ENCODE measurements around the gene DOK6. TPM values are rescaled to one million over a fixed set of nuclear protein-coding genes. Genes with fewer than 3 reads are reported as not detected.

DOK6 gene
- total and polyA plus RNA-seq, 2 donors (not counting 1 experiment from before 2014, with no cell fraction given) = not detected

GRCh38 chr18:69770238-69770637 lies 369.6 kb downstream of the DOK6 start:
- Histone ChIP-seq H3K4me2 (replicated peaks; ENCODE audit: low read depth, low read length, poor library complexity, severe bottlenecking) (no peak overlapping the region), H3K27me3 (replicated peaks in 1 of 4; ENCODE audit: control extremely low read depth in 1 of 4, control insufficient read depth in 3 of 4, insufficient read depth in 4 of 4, low read length in 3 of 4) (no peaks in the 10 kb centered on the region), H3K4me1 (ENCODE audit: control insufficient read depth in 2 of 2, insufficient read depth in 2 of 2, low read length in 2 of 2) (no peaks in the 10 kb centered on the region), H3K27ac (ENCODE audit: low read length in 2 of 2) (no peak overlapping the region), H3K9ac (ENCODE audit: low read length) (no peak overlapping the region), H2AFZ (ENCODE audit: insufficient read depth, low read depth, low read length, poor library complexity, severe bottlenecking) (no peak overlapping the region), H4K20me1 (ENCODE audit: control insufficient read depth, insufficient read depth, low read length, poor library complexity, severe bottlenecking) (no peaks in the 10 kb centered on the region), H3K9me3 (ENCODE audit: control extremely low read depth in 1 of 3, control insufficient read depth in 2 of 3, insufficient read depth in 1 of 3, low read length in 2 of 3) (no peaks in the 10 kb centered on the region), H3K4me3 (ENCODE audit: control extremely low read depth in 1 of 5, extremely low read depth in 1 of 5, insufficient read depth in 1 of 5, low read depth in 2 of 5, low read length in 4 of 5) (no peak overlapping the region), H3K36me3 (replicated peaks in 1 of 2; ENCODE audit: control extremely low read depth in 1 of 2, control insufficient read depth in 1 of 2, extremely low read depth in 1 of 2, insufficient read depth in 2 of 2, low read length in 1 of 2) (no peaks in the 10 kb centered on the region), H3K79me2 (ENCODE audit: control insufficient read depth, insufficient read depth, low read length) (no peaks in the 10 kb centered on the region)
- DNase-seq (no peak), ATAC-seq (ENCODE audit: low read depth) (no peak)
- intact Hi-C loops (cut with micrococcal nuclease) = no loop called here
- H3K4me3 Mint-ChIP-seq = no peak overlapping the region
- no peak for TF ChIP-seq EZH2 (IDR thresholded peaks at IDR 0.05; ENCODE audit: borderline replicate concordance, insufficient read depth, low read depth, low read length, poor library complexity, severe bottlenecking)
- TF ChIP-seq, protein P1, sequence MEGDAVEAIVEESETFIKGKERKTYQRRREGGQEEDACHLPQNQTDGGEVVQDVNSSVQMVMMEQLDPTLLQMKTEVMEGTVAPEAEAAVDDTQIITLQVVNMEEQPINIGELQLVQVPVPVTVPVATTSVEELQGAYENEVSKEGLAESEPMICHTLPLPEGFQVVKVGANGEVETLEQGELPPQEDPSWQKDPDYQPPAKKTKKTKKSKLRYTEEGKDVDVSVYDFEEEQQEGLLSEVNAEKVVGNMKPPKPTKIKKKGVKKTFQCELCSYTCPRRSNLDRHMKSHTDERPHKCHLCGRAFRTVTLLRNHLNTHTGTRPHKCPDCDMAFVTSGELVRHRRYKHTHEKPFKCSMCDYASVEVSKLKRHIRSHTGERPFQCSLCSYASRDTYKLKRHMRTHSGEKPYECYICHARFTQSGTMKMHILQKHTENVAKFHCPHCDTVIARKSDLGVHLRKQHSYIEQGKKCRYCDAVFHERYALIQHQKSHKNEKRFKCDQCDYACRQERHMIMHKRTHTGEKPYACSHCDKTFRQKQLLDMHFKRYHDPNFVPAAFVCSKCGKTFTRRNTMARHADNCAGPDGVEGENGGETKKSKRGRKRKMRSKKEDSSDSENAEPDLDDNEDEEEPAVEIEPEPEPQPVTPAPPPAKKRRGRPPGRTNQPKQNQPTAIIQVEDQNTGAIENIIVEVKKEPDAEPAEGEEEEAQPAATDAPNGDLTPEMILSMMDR (IDR thresholded peaks at IDR 0.05) = no peak
- no peaks in the 10 kb centered on the region for H3K9me3 Mint-ChIP-seq (ENCODE audit: insufficient read depth)
- WGBS (ENCODE audit: insufficient coverage) = no CpG with 5 or more reads among the region's 4 CpGs
- no peaks in the 10 kb centered on the region for H3K4me1 Mint-ChIP-seq
- CTCF ChIA-PET = no interaction called here
- POLR2A ChIA-PET = no interaction called here
- H3K27me3 Mint-ChIP-seq = no peaks in the 10 kb centered on the region
- no peak overlapping the region for H3K27ac Mint-ChIP-seq

GRCh38 chr18:69774831-69775230 lies 374.1 kb downstream of the DOK6 start:
- H3K27ac ChIP-seq (ENCODE audit: low read length in 2 of 2) = no peak overlapping the region
- no peaks in the 10 kb centered on the region for H3K27me3 Mint-ChIP-seq
- TF ChIP-seq, protein P1 (IDR thresholded peaks at IDR 0.05) = no peak
- no peak for TF ChIP-seq EZH2 (IDR thresholded peaks at IDR 0.05; ENCODE audit: borderline replicate concordance, insufficient read depth, low read depth, low read length, poor library complexity, severe bottlenecking)
- H3K27me3 ChIP-seq (replicated peaks in 1 of 4; ENCODE audit: control extremely low read depth in 1 of 4, control insufficient read depth in 3 of 4, insufficient read depth in 4 of 4, low read length in 3 of 4) = no peaks in the 10 kb centered on the region
- ATAC-seq (ENCODE audit: low read depth) = no peak
- no peak overlapping the region for H3K27ac Mint-ChIP-seq
- intact Hi-C loops (cut with micrococcal nuclease) = no loop called here
- H3K4me3 ChIP-seq (ENCODE audit: control extremely low read depth in 1 of 5, extremely low read depth in 1 of 5, insufficient read depth in 1 of 5, low read depth in 2 of 5, low read length in 4 of 5) = no peak overlapping the region
- no peaks in the 10 kb centered on the region for H3K36me3 ChIP-seq (replicated peaks in 1 of 2; ENCODE audit: control extremely low read depth in 1 of 2, control insufficient read depth in 1 of 2, extremely low read depth in 1 of 2, insufficient read depth in 2 of 2, low read length in 1 of 2)
- no peak overlapping the region for H3K9ac ChIP-seq (ENCODE audit: low read length)
- no peaks in the 10 kb centered on the region for H3K4me1 Mint-ChIP-seq
- H3K4me3 Mint-ChIP-seq = no peak overlapping the region
- no peak for DNase-seq
- no peak overlapping the region for H3K4me2 ChIP-seq (replicated peaks; ENCODE audit: low read depth, low read length, poor library complexity, severe bottlenecking)
- ChIA-PET POLR2A (no interaction called here), CTCF (no interaction called here)
- H3K79me2 ChIP-seq (ENCODE audit: control insufficient read depth, insufficient read depth, low read length) = no peaks in the 10 kb centered on the region
- no peaks in the 10 kb centered on the region for H4K20me1 ChIP-seq (ENCODE audit: control insufficient read depth, insufficient read depth, low read length, poor library complexity, severe bottlenecking)
- H3K4me1 ChIP-seq (ENCODE audit: control insufficient read depth in 2 of 2, insufficient read depth in 2 of 2, low read length in 2 of 2) = no peaks in the 10 kb centered on the region
- H2AFZ ChIP-seq (ENCODE audit: insufficient read depth, low read depth, low read length, poor library complexity, severe bottlenecking) = no peak overlapping the region
- no CpG with 5 or more reads among the region's 3 CpGs for WGBS (ENCODE audit: insufficient coverage)
- H3K9me3 ChIP-seq (ENCODE audit: control extremely low read depth in 1 of 3, control insufficient read depth in 2 of 3, insufficient read depth in 1 of 3, low read length in 2 of 3) = no peaks in the 10 kb centered on the region
- H3K9me3 Mint-ChIP-seq (ENCODE audit: insufficient read depth) = no peaks in the 10 kb centered on the region

Measured in B cell (primary cell).